Tibial nerve (tissue), 3 donors: ENCODE results near the gene DENND11.

Experiments
- POLR2A ChIP-seq, 2 donors: fragments of 450-650 bp; IDR thresholded peaks; one replicate each; pipeline ENCODE4 v1.6.1; 2017; ENCODE audit warnings: antibody characterized with exemption in 2 of 2, mild to moderate bottlenecking in 2 of 2, moderate library complexity in 2 of 2
- TF ChIP-seq, protein P1 (sequence below), 5 experiments: fragments of 200-600 bp in 3 of 5; fragments of 450-650 bp in 2 of 5; sonication (generic) in 3 of 5; IDR thresholded peaks; one replicate each; pipeline ENCODE4 v1.5.1; 2016 to 2019; ENCODE audit warnings: antibody characterized with exemption in 5 of 5, mild to moderate bottlenecking in 3 of 5, moderate library complexity in 2 of 5

DNA sequence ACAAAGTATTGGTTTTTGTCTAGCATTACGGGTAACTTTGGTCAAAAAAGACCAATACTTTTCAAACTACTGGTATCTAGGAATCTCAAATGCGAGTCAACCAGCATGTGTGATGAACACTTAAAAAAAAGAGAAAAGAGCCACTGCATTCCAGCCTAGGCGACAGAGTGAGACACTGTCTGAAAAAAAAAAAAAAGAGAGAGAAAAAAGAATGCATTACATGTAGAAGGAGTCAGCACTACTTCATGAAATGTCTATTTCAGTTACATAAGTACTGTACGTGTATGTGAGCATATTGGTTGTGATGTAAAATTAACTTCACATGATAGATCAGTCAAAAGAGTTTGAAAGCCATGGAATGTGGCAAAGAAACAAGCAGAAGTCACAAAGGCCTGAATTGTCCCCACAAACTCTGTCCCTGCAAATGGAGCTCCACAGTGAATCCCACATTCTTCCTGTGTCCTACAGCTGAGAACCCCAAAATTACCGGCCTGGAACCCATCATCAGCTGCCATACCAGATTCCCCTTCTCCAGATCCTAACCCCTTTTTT lies 1.6 kb downstream of the DENND11 start:
- TF ChIP-seq, protein P1, sequence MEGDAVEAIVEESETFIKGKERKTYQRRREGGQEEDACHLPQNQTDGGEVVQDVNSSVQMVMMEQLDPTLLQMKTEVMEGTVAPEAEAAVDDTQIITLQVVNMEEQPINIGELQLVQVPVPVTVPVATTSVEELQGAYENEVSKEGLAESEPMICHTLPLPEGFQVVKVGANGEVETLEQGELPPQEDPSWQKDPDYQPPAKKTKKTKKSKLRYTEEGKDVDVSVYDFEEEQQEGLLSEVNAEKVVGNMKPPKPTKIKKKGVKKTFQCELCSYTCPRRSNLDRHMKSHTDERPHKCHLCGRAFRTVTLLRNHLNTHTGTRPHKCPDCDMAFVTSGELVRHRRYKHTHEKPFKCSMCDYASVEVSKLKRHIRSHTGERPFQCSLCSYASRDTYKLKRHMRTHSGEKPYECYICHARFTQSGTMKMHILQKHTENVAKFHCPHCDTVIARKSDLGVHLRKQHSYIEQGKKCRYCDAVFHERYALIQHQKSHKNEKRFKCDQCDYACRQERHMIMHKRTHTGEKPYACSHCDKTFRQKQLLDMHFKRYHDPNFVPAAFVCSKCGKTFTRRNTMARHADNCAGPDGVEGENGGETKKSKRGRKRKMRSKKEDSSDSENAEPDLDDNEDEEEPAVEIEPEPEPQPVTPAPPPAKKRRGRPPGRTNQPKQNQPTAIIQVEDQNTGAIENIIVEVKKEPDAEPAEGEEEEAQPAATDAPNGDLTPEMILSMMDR (IDR thresholded peaks at IDR 0.05), result no peak
- TF ChIP-seq POLR2A (IDR thresholded peaks at IDR 0.05), result no peak
